Kidney tubule cell (primary cell): Measurements from ENCODE around the gene TBC1D9B.
A peak's percentile ranks its signal among the peaks of the same experiment; 100 is the strongest.

Experiments
- DNase-seq: peaks from one replicate; pipeline ENCODE4 v3.0.0-alpha.2; 2018; ENCODE audit warnings: low spot score

Gene TBC1D9B

DNA sequence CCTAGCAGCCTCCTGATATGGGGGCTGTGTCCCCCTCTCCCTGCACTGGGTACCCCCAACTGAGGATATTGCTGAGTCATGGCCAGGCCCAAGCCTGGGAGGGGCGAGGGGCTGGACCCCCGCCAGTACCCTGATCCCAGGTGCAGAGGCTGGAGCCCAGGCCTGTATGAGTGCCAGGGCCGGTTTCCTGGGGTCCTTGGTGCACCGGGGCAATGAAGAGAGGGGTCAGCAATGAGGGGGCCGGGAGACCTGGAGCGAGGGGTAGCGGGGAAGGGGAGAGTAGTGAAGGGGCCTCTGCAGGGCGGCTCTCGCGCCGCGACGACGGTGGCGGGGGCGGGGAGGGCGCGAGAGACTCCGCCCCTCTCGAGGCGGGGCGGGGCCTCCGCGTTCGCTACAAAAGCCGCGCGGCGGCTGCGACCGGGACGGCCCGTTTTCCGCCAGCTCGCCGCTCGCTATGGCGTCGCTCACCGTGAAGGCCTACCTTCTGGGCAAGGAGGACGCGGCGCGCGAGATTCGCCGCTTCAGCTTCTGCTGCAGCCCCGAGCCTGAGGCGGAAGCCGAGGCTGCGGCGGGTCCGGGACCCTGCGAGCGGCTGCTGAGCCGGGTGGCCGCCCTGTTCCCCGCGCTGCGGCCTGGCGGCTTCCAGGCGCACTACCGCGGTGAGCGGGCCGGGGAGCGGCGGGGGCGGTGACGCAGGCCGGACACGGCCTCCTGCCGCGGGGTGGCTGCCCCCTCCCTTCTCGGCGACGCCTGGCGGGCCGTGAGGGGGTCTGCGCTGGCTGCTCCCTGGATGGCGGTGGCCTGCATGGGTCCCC is 87.0 kb downstream of the TBC1D9B start, which contains the start of gene SQSTM1:
Gene SQSTM1, plus strand, starts transcription at position 423 of the 815 bp plus-strand sequence. Its CDS starts 32 bp downstream, at position 455.
- DNase-seq: peak; percentile 86

DNA sequence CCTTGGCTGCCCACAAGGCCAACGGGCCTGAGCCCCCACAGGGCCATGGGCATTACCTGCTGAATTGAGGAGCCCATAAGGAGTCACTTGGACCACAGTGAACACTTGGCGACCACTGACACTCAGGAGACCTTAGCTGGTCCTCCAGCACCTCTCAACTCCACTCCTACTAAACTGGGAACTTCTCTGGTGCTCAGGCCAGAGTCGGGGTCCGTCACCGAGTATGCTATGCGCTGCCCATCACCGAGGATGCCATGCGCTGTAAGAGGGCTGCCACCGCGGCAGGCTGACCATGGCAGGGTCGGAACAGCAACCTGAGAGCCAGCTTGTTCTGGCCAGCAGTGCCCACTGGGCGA is 87.6 kb downstream of the TBC1D9B start:
- DNase-seq: peak; percentile 32

DNA sequence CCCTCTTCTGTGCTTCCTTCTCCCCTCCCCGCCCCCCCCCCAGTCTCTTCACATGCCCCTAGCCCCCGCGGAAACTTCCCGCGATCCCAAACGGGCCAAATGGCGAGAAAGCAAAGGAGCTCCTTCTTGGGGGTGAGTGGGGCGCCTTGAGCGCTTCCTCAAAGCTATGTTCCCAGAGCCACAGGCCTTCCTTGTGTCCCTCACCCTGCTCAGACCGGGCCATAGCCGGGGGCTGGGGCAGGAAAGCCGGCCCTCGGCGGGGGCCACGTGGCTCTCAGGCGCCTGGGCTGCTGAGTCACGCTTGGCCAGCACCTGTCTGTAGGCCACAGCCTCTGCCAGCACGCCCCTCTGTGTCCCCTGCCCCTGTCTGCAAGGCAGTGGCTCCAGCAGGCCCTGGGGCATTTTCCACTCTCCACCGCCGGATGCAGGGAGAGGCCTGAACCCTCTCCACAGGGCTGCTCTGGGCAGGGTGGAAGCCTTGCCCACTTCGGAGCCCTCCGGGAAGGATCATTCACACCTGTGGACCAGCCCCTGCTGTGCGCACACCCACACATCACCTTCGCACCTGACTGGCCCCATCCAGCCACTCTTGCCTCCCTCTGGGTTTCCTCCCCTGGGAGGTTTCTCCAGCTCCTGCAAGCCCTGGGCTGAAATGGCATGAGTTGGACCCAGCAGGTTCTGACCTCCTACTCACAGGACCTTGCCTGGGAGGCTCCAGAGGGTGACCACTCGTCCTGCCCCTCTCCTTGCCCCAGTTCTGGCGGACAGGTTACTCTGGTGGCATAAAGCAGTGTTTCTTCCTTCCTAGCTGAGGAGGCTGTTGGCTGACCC is 88.2 kb downstream of the TBC1D9B start:
- peak; percentile 91 for DNase-seq

DNA sequence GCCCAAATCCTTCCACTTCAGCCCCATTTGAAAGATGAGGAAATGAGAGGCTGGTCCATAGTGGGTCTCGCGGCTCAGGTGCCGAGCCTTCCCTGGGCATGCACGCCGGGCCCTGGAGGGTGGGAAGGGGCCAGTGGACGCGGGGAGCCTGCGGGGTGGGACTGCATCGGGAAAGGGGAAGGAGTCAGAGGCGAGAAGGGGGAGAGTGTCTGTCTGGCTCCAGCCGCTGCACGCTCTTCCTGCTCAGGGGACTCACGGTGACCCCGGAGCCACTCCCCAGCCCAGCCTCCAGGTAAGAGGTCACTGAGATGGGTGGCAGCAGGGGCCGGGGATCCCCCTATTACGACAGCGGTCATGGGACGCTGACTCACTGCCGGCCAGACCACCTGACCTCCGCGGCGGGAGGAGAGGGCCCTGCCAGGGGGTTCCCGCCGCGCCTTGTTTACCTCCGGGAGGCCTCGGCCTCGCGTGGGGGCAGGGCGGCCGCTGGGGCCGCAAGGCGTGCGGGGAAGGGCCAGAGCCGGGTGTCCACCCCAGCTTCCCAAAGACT is 88.9 kb downstream of the TBC1D9B start:
- DNase-seq: peak; percentile 98

DNA sequence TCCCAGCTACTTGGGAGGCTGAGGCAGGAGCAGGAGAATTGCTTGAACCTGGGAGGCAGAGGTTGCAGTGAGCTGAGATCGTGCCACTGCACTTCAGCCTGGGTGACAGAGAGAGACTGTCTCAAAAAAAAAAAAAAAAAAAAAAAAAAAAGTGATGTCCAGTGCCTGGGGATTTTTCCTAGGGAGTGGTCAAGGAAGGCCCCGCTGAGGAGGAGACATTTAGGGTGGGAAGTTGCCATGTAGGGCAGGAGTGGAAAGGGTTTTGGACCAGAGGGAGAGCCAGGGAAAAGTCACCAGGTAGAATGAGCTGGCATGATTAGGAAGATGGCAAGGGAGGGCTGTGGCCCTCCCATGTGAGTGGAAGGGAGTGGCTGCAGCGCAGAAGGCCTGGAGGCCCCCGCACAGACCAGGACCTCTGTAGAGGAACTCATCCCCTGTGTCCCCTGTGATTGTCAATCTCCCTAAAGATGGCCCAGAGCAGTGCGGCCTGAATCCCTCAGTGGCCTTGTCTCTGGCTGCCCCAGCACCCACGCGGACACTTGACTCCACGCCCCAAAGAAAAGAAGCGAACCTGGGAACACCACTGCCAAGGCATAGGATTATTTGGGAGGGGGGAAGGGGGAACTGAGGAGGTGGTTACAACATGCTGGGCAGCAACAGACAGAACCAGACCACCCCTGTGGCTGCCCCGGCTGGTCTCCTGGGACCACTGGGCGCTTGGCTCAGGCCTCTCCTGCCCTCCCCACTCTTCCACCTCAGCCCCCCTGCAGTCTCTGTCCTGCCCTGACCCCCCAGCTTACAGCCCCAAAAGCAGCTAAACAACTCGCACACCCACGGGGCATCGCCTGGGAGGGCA is 89.6 kb downstream of the TBC1D9B start:
- peak; percentile 36 for DNase-seq

DNA sequence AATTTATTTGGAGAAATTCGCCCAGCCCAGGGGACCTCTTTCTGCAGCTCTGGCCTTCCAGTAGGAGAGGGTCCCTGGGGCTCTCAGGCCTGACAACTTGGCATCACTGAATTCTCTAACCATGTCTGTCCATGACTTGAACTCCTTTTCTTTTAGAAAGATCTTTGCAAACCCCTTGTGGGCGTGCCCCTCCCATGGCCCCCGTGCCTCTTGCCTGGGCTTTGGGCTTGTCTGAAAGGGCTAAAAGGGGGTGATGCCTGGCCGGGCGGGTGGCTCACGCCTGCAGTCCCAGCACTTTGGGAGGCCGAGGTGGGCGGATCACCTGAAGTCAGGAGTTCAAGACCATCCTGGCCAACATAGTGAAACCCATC is 90.2 kb downstream of the TBC1D9B start:
- DNase-seq: no peak

DNA sequence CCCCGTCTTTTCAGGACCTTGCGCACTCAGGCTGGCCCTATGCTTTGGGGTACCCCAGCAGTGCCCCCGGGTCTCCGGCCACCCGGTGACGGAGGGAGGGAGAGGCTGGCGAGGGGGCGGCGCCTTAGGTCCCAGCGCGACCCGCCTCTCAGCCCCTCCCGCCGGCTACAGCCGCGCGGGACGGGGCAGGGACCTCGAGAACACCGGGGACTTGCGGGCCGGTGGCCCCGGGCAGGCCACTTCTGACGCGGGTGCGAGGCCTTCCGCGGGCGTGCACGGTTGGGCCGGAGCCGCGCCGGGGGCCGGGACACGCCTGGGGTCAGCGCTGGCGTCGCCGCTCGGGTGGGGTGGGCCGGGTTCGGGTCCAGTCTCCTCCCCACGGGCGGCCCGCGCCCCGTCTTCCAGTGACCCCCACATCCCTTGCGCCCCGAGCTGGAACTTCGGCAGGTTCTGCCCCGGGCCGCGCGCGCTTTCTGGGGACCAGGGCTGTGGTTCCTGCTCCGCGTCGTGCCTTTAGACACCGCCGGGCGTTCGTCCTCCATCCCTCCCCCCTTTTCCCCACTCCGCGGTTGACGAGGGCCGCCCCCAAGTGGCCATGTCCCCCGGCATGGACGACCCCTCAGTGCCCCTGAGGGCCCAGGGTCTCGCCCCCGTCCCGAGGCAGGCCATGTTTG is 90.8 kb downstream of the TBC1D9B start:
- DNase-seq: no peak

DNA sequence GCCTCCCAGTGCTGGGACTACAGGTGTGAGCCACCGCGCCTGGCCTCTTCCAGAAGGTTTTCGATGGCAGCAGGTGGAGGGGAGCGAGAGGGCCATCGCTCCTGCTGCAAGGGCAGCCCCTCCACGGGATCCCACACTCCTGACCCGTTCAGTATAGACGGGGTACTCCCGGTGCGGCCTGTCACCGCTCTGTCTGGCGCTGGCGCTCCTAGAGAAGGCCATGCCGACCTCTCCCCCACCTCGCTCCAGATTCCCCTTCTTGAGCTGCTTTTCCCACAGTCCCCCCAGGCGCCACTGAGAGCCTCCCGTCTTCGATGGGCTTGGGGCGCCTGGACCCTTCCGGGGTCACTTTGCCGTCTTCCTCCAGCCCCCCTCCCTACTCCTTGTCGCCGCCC is 91.3 kb downstream of the TBC1D9B start:
- no peak for DNase-seq

DNA sequence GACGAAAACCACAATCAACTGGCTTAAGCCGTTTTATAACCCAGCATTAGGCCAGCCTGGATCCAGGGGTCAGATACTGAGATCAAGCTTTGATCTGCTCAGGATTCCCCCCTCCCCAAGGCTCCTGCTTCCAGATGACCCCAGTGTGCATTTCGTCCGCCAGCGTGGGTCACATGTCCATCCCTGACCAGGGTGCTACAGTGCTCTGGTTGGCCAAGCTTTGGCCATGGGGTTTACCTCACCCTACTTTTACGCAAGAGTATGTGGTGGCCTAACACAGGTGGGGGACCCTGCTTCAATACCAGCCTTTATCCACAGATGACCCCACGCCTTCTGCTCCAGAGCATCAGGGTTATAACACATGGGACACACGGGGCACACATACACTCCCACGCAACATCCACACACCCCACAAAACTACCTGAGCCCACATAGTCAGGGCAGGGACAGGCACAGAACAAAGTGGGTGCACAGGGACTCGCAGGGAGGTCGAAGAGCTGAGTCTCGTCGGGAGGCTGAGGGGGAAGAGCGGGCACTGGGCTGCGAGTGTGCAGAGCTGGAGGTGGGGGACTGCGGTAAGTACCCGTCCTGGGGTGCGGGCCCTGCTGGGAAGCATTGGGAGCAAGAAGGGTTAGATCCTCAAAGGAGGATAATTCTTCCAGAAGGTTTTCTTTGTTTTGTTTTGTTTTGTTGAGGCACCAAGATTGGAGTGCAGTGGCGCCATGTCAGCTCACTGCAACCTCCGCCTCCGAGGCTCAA is 92.0 kb downstream of the TBC1D9B start:
- DNase-seq: no peak

DNA sequence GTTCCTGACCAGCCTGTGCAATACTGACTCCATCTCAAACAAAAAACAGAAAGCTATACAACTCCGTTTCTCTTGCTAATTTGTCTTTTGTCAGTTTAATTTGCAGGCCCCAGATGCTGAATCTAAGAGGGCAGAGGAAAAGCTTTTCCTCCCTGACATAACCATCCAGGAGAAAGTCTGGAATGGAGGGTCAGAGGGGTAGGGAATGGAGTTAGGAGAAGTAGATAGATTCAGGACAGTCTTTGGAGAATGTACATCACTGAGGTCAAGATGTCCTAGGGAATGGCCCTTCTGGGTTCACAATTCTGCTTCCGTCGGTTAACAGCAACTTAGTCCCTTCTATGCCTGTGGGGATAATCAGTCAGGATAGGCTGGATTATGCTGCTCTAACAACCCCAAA is 93.6 kb downstream of the TBC1D9B start:
- no peak for DNase-seq

DNA sequence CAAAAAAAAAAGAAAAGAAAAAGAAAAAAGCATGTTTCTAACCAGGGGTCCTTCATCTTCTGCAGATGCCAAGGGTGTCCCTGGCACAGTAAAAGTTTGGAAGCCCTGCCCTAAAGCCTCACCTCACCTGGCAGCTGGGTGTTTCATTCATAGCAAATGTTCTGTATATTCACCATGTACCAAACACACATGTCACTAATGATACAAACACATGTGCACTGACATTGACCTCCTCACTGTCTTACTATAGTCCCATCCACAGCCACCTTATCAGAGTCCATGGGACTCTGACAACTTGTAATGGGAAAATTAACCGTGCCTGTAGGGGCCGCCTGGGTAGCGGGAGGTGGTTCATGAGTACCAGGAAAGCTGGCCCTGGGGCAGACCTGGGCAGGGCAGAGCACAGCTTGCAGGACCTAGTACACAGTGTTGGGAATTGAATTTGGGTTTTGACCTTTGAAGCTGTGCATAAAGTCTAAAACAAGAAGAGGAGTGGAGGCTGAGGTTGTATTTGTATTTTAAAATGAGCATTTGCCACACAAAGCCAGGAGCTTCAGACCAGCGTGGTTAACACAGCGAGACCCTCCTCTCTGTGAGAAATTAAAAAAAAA is 94.6 kb downstream of the TBC1D9B start:
- DNase-seq: no peak

DNA sequence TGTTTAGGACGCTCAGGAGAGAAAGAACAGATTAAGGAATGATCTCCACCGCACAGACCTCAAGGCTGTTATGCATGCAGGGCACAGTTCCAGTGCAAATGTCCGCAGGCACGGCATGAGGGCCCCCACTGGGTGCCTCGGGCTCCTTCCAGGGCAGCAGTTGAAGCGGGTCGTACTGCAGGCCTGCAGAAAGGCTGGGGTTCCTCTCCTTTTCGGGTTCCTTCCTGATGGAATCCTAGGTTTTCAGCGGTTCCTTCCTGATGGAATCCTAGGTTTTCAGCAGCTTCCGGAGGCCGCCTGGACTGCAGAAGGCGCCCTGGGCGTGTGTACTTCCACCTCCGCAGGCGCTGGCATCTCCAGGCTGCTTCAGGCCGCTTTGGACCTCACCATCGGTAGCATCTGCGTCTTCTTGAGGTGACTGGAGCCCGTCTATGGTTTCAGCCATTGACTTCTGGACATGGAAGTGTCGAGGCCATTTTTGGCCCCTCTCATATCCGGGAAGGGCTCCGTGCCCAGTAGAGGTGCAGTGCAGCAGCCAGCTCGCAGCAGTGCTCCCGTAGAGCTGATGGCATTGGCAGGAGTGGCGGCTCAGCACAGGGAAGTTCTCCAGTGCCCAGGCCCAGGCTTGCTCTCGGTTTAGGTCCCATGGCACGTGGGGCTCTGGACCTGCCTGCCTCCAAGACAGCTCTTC is 95.4 kb downstream of the TBC1D9B start:
- DNase-seq: no peak
